CD4-positive, alpha-beta T cell (primary cell): ENCODE data around the gene SPATA6. TPM values are rescaled to one million over a fixed set of nuclear protein-coding genes. Genes with fewer than 3 reads are reported as not detected.

ENCODE experiments used
- ATAC-seq: fragments of 200-7000 bp; cut with Tn5 transposase; one replicate; pipeline ENCODE4 v1.10.0; 2022; ENCODE audit warnings: mild to moderate bottlenecking; ENCODE audit not compliant: poor library complexity
- CTCF ChIA-PET: fragments of 350-600 bp; sonication (Branson Sonifier 250); formaldehyde crosslinking; loops from one replicate; lab custom pipeline; 2021; ENCODE audit warnings: antibody characterized with exemption, inconsistent platforms; lab: Charles Lee
- POLR2A ChIA-PET: fragments of 350-600 bp; sonication (Branson Sonifier 250); formaldehyde crosslinking; loops from one replicate; lab custom pipeline; 2021; ENCODE audit warnings: antibody characterized with exemption, inconsistent platforms; lab: Charles Lee
- DNase-seq, 14 experiments: peaks; one replicate each; pipeline ENCODE4 v3.0.0-alpha.2; 2013 to 2020; ENCODE audit warnings: mixed read lengths in 2 of 14
- H3K27ac ChIP-seq, 2 donors: one replicate each; pipeline versions ENCODE4 v1.5.1 to v1.7.0; 2013; ENCODE audit warnings: low read length in 2 of 2, low read depth in 1 of 2, mild to moderate bottlenecking in 1 of 2
- H3K27me3 ChIP-seq, 2 experiments: 1 replicate in 1 of 2; 2 replicates in 1 of 2; pipeline versions ENCODE4 v1.6.1 to v1.7.0; 2013; ENCODE audit warnings: low read length in 2 of 2, control low read depth in 1 of 2, mild to moderate bottlenecking in 1 of 2, moderate library complexity in 1 of 2; ENCODE audit not compliant: insufficient read depth in 2 of 2, control insufficient read depth in 1 of 2
- H3K36me3 ChIP-seq: one replicate; pipeline ENCODE4 v1.6.1; 2013; ENCODE audit warnings: low read length, control low read depth; ENCODE audit not compliant: insufficient read depth
- H3K4me1 ChIP-seq: one replicate; pipeline ENCODE4 v1.6.1; 2013; ENCODE audit warnings: low read length, control low read depth; ENCODE audit not compliant: insufficient read depth
- H3K4me3 ChIP-seq: one replicate; pipeline ENCODE4 v1.5.1; 2013; ENCODE audit warnings: mild to moderate bottlenecking, low read length, moderate library complexity
- H3K9me3 ChIP-seq, 2 experiments: 1 replicate in 1 of 2; 2 replicates in 1 of 2; pipeline versions ENCODE4 v1.6.1 to v1.7.0; 2013; ENCODE audit warnings: low read length in 2 of 2, mild to moderate bottlenecking in 2 of 2, control low read depth in 1 of 2, moderate library complexity in 1 of 2; ENCODE audit not compliant: control insufficient read depth in 1 of 2, insufficient read depth in 1 of 2
- H3K27ac Mint-ChIP-seq: one replicate; pipeline ENCODE4 v1.8.0; 2020; ENCODE audit warnings: mixed read lengths
- H3K27me3 Mint-ChIP-seq: one replicate; pipeline ENCODE4 v1.8.0; 2021; ENCODE audit warnings: mixed read lengths
- H3K36me3 Mint-ChIP-seq: one replicate; pipeline ENCODE4 v1.8.0; 2021; ENCODE audit warnings: low read depth, mixed read lengths
- H3K4me1 Mint-ChIP-seq: one replicate; pipeline ENCODE4 v1.8.0; 2021; ENCODE audit warnings: low read depth, mixed read lengths
- H3K4me3 Mint-ChIP-seq: one replicate; pipeline ENCODE4 v1.8.0; 2020; ENCODE audit warnings: mild to moderate bottlenecking, mixed read lengths
- H3K9me3 Mint-ChIP-seq: one replicate; pipeline ENCODE4 v1.8.0; 2020; ENCODE audit warnings: mixed read lengths
- CTCF ChIP-seq: fragments of 200-600 bp; IDR thresholded peaks from one replicate; pipeline ENCODE4 v1.8.0; 2022; ENCODE audit warnings: antibody characterized with exemption, mild to moderate bottlenecking
- intact Hi-C, 2 experiments: fragments of 100-400 bp; cut with DNase I in 1 of 2; cut with micrococcal nuclease in 1 of 2; formaldehyde crosslinking; loops; one replicate each; pipeline versions ENCODE4 v1.15.1 to v1.9.0; 2023 to 2025; cut with DNase I, micrococcal nuclease
- total RNA-seq, 174 experiments: library from RNA in 2 of 174; stranded (reverse) in 2 of 174; gene quantifications; one replicate each; pipeline ENCODE4 v1.2.3 and lab custom pipeline; 2021 to 2026

The SPATA6 gene
- total RNA-seq, 2 experiments from 2014 or later = 3.2 to 4.1 TPM

- DNase-seq = no peak
- H3K9me3 Mint-ChIP-seq = no peaks in the 10 kb centered on the region
- CTCF ChIA-PET = no interaction called here
- Histone ChIP-seq H3K27me3 (no peaks in the 10 kb centered on the region), H3K9me3 (no peaks in the 10 kb centered on the region), H3K4me1 (no peaks in the 10 kb centered on the region), H3K36me3 (no peaks in the 10 kb centered on the region), H3K27ac (no peak overlapping the region), H3K4me3 (no peak overlapping the region)
- H3K36me3 Mint-ChIP-seq = no peaks in the 10 kb centered on the region
- peaks cover 5% of the 10 kb centered on the region for H3K27me3 Mint-ChIP-seq
- H3K4me3 Mint-ChIP-seq = no peak overlapping the region
- H3K4me1 Mint-ChIP-seq = no peaks in the 10 kb centered on the region
- POLR2A ChIA-PET = no interaction called here
- no peak for TF ChIP-seq CTCF
- intact Hi-C loops = no loop called here
- no peak overlapping the region for H3K27ac Mint-ChIP-seq
- no peak for ATAC-seq
These were observed 213.9 kb downstream of the SPATA6 start for GRCh38 chr1:48258106-48258505.

GRCh38 chr1:48254254-48254653 is 217.8 kb downstream of the SPATA6 start:
- Histone ChIP-seq H3K27me3 (no peaks in the 10 kb centered on the region), H3K4me3 (no peak overlapping the region), H3K4me1 (no peaks in the 10 kb centered on the region), H3K36me3 (no peaks in the 10 kb centered on the region), H3K9me3 (no peaks in the 10 kb centered on the region), H3K27ac (no peak overlapping the region)
- ATAC-seq (no peak), DNase-seq (no peak)
- ChIA-PET POLR2A (no interaction called here), CTCF (no interaction called here)
- no peak for TF ChIP-seq CTCF
- Mint-ChIP-seq H3K36me3 (no peaks in the 10 kb centered on the region), H3K27me3 (peaks cover 5% of the 10 kb centered on the region), H3K4me1 (no peaks in the 10 kb centered on the region), H3K4me3 (no peak overlapping the region), H3K9me3 (no peaks in the 10 kb centered on the region), H3K27ac (no peak overlapping the region)
- intact Hi-C loops = no loop called here

GRCh38 chr1:48251821-48252220 is 220.2 kb downstream of the SPATA6 start:
- Mint-ChIP-seq H3K4me1 (no peaks in the 10 kb centered on the region), H3K27me3 (peaks cover 7% of the 10 kb centered on the region), H3K9me3 (no peaks in the 10 kb centered on the region), H3K4me3 (no peak overlapping the region), H3K36me3 (no peaks in the 10 kb centered on the region), H3K27ac (no peak overlapping the region)
- H3K4me1 ChIP-seq = no peaks in the 10 kb centered on the region
- no peaks in the 10 kb centered on the region for H3K36me3 ChIP-seq
- ChIA-PET CTCF (no interaction called here), POLR2A (no interaction called here)
- H3K4me3 ChIP-seq = no peak overlapping the region
- H3K27me3 ChIP-seq = no peaks in the 10 kb centered on the region
- intact Hi-C loops = no loop called here
- DNase-seq = no peak
- no peak overlapping the region for H3K27ac ChIP-seq
- no peak for ATAC-seq
- H3K9me3 ChIP-seq = no peaks in the 10 kb centered on the region
- no peak for TF ChIP-seq CTCF
